H1 (cell line): ENCODE measurements around the gene PDCD2. TPM values are rescaled to one million over a fixed set of nuclear protein-coding genes. Genes with fewer than 3 reads are reported as not detected.

Source experiments
- CTCF ChIA-PET: fragments of 300-600 bp; sonication (Branson Sonifier 250); formaldehyde crosslinking; loops from one replicate; lab custom pipeline; 2021; ENCODE audit not compliant: partially characterized antibody; lab: Charles Lee
- POLR2A ChIA-PET: fragments of 300-600 bp; sonication (Branson Sonifier 250); formaldehyde crosslinking; loops from one replicate; lab custom pipeline; 2021; ENCODE audit warnings: inconsistent platforms; ENCODE audit not compliant: partially characterized antibody; lab: Charles Lee
- DNase-seq, 2 experiments: peaks; one replicate each; pipeline versions ENCODE4 v3.0.0 to v3.0.0-alpha.2; 2010 to 2022; ENCODE audit warnings: low spot score in 2 of 2, low read depth in 1 of 2, mixed read lengths in 1 of 2
- FAIRE-seq: peaks from 2 replicates; lab custom pipeline; 2011; peaks lifted over from hg19 to GRCh38; lab: Jason Lieb, UNC
- H2AFZ ChIP-seq: 2 replicates; pipeline ENCODE4 v1.8.1; 2012; ENCODE audit warnings: low read length, inconsistent platforms
- H2AK5ac ChIP-seq: 2 replicates; pipeline ENCODE4 v1.6.1; 2013; ENCODE audit warnings: low read depth, low read length
- H2BK120ac ChIP-seq: replicated peaks from 2 replicates; pipeline ENCODE3; 2013; ENCODE audit warnings: low read depth, low read length, inconsistent platforms
- H2BK12ac ChIP-seq: 2 replicates; pipeline ENCODE4 v1.6.1; 2013; ENCODE audit warnings: low read depth, low read length
- H2BK15ac ChIP-seq: 2 replicates; pipeline ENCODE4 v1.6.1; 2013; ENCODE audit warnings: low read length
- H2BK20ac ChIP-seq: 2 replicates; pipeline ENCODE4 v1.6.1; 2013; ENCODE audit warnings: low read length
- H2BK5ac ChIP-seq: 2 replicates; pipeline ENCODE4 v1.6.1; 2013; ENCODE audit warnings: low read depth, low read length
- H3K14ac ChIP-seq: 2 replicates; pipeline ENCODE4 v1.6.1; 2013; ENCODE audit warnings: inconsistent platforms; ENCODE audit not compliant: insufficient read length
- H3K18ac ChIP-seq: 2 replicates; pipeline ENCODE4 v1.6.1; 2013; ENCODE audit warnings: low read length; ENCODE audit errors: extremely low read depth
- H3K23ac ChIP-seq: 2 replicates; pipeline ENCODE4 v1.6.1; 2013; ENCODE audit warnings: inconsistent platforms; ENCODE audit not compliant: insufficient read length
- H3K23me2 ChIP-seq: 2 replicates; pipeline ENCODE4 v1.6.1; 2013; ENCODE audit warnings: low read depth, low read length
- H3K27ac ChIP-seq: 2 replicates; pipeline ENCODE4 v1.6.1; 2011; ENCODE audit warnings: low read depth, low read length, inconsistent platforms
- H3K27me3 ChIP-seq, 4 experiments: replicated peaks in 1 of 4; 1 replicate in 1 of 4; 2 replicates in 3 of 4; pipeline versions ENCODE4 v1.6.1 to v1.8.1; 2011 to 2013; ENCODE audit warnings: low read length in 3 of 4, mild to moderate bottlenecking in 3 of 4, inconsistent platforms in 2 of 4, mixed read lengths in 2 of 4, moderate library complexity in 1 of 4; ENCODE audit not compliant: control insufficient read depth in 3 of 4, insufficient read depth in 3 of 4; ENCODE audit errors: extremely low read depth in 1 of 4
- H3K36me3 ChIP-seq, 4 experiments: 2 replicates each; pipeline versions ENCODE4 v1.6.1 to v1.8.1; 2011 to 2013; ENCODE audit warnings: mild to moderate bottlenecking in 4 of 4, low read length in 3 of 4, moderate library complexity in 2 of 4, control low read depth in 1 of 4, inconsistent platforms in 1 of 4; ENCODE audit not compliant: insufficient read depth in 4 of 4, control insufficient read depth in 2 of 4
- H3K4ac ChIP-seq: replicated peaks from 2 replicates; pipeline ENCODE3; 2013; ENCODE audit warnings: low read length, low read depth, mixed read lengths, inconsistent platforms; ENCODE audit not compliant: insufficient read length
- H3K4me1 ChIP-seq, 4 experiments: replicated peaks in 1 of 4; 1 replicate in 1 of 4; 2 replicates in 3 of 4; pipeline versions ENCODE4 v1.6.1 to v1.8.1; 2011 to 2013; ENCODE audit warnings: low read length in 3 of 4, inconsistent platforms in 2 of 4, mixed read lengths in 1 of 4; ENCODE audit not compliant: insufficient read depth in 4 of 4, control insufficient read depth in 3 of 4
- H3K4me2 ChIP-seq, 2 experiments: 2 replicates each; pipeline versions ENCODE4 v1.6.1 to v1.8.1; 2011 to 2013; ENCODE audit warnings: low read depth in 2 of 2, low read length in 2 of 2, control low read depth in 1 of 2, inconsistent platforms in 1 of 2, mild to moderate bottlenecking in 1 of 2; ENCODE audit not compliant: insufficient read depth in 1 of 2
- H3K4me3 ChIP-seq, 4 experiments: fragments of 200-600, 300-600 bp in 1 of 4; sonication (generic), shearing (Covaris generic), sonication (Bioruptor Twin) in 1 of 4; 2 replicates each; pipeline versions ENCODE4 v1.5.1 to v1.8.1; 2011 to 2016; ENCODE audit warnings: low read length in 4 of 4, low read depth in 3 of 4, control low read depth in 2 of 4, inconsistent platforms in 2 of 4, mild to moderate bottlenecking in 2 of 4, mixed read lengths in 1 of 4, moderate library complexity in 1 of 4; ENCODE audit not compliant: insufficient read depth in 2 of 4; ENCODE audit errors: extremely low read depth in 1 of 4
- H3K56ac ChIP-seq: replicated peaks from 2 replicates; pipeline ENCODE3; 2013; ENCODE audit warnings: low read depth, mild to moderate bottlenecking, mixed read lengths, low read length, inconsistent platforms; ENCODE audit not compliant: insufficient read length
- H3K79me1 ChIP-seq: 2 replicates; pipeline ENCODE4 v1.6.1; 2013; ENCODE audit warnings: low read depth, low read length, control low read depth
- H3K79me2 ChIP-seq, 2 experiments: 2 replicates each; pipeline versions ENCODE4 v1.6.1 to v1.8.1; 2012 to 2013; ENCODE audit warnings: low read length in 2 of 2, mild to moderate bottlenecking in 2 of 2, inconsistent platforms in 1 of 2; ENCODE audit not compliant: insufficient read depth in 2 of 2, control insufficient read depth in 1 of 2
- H3K9ac ChIP-seq, 4 experiments: replicated peaks in 1 of 4; 1 replicate in 1 of 4; 2 replicates in 3 of 4; pipeline versions ENCODE4 v1.6.1 to v1.8.1; 2011 to 2013; ENCODE audit warnings: low read depth in 3 of 4, low read length in 3 of 4, control low read depth in 2 of 4, mild to moderate bottlenecking in 2 of 4, moderate library complexity in 2 of 4, inconsistent platforms in 1 of 4; ENCODE audit errors: extremely low read depth in 1 of 4
- H3K9me3 ChIP-seq, 2 experiments: 2 replicates each; pipeline versions ENCODE4 v1.6.1 to v1.8.1; 2012 to 2013; ENCODE audit warnings: mild to moderate bottlenecking in 2 of 2, moderate library complexity in 2 of 2, control low read depth in 1 of 2, inconsistent platforms in 1 of 2, low read depth in 1 of 2, low read length in 1 of 2, mixed read lengths in 1 of 2; ENCODE audit not compliant: insufficient read depth in 2 of 2
- H4K20me1 ChIP-seq, 2 experiments: replicated peaks in 1 of 2; 2 replicates each; pipeline versions ENCODE3 to v1.8.1; 2011 to 2013; ENCODE audit warnings: inconsistent platforms in 2 of 2, low read length in 2 of 2, mild to moderate bottlenecking in 1 of 2; ENCODE audit not compliant: insufficient read depth in 2 of 2, control insufficient read depth in 1 of 2
- H4K5ac ChIP-seq: 2 replicates; pipeline ENCODE4 v1.6.1; 2013; ENCODE audit warnings: low read length, low read depth, mixed read lengths, inconsistent platforms; ENCODE audit not compliant: insufficient read length
- H4K8ac ChIP-seq: 2 replicates; pipeline ENCODE4 v1.8.0; 2013; ENCODE audit warnings: mild to moderate bottlenecking, moderate library complexity, low read length, inconsistent platforms; ENCODE audit not compliant: insufficient read depth; ENCODE audit errors: extremely low read depth
- H4K91ac ChIP-seq: replicated peaks from 2 replicates; pipeline ENCODE3; 2013; ENCODE audit warnings: low read length, mixed read lengths, inconsistent platforms; ENCODE audit not compliant: insufficient read length
- CHD2 ChIP-seq: IDR thresholded peaks from 2 replicates; pipeline ENCODE4 v1.6.1; 2012; ENCODE audit warnings: low read length, improper control_type of control experiment
- KDM4A ChIP-seq: IDR thresholded peaks from one replicate; pipeline ENCODE4 v1.7.1; 2012; ENCODE audit warnings: low read depth, mild to moderate bottlenecking, moderate library complexity, low read length, inconsistent platforms; ENCODE audit not compliant: severe bottlenecking
- POLR2A ChIP-seq, 2 experiments: IDR thresholded peaks; 1 replicate in 1 of 2; 2 replicates in 1 of 2; pipeline ENCODE4 v1.6.1; 2011; ENCODE audit warnings: low read depth in 2 of 2, low read length in 2 of 2, mild to moderate bottlenecking in 2 of 2; ENCODE audit errors: control extremely low read depth in 1 of 2
- SAP30 ChIP-seq: fragments of 300-600 bp; sonication (generic); IDR thresholded peaks from 2 replicates; pipeline ENCODE4 v1.7.1; 2012; ENCODE audit warnings: low read length, moderate library complexity, mild to moderate bottlenecking, inconsistent platforms; ENCODE audit not compliant: insufficient read depth, insufficient replicate concordance
- WGBS, 2 experiments: shearing (Covaris generic) in 1 of 2; methylation state at CpG; one replicate each; pipeline versions ENCODE4 v1.1.6 to v1.1.7; 2013 to 2015; ENCODE audit warnings: low lambda C conversion rate in 2 of 2, mixed read lengths in 2 of 2, inconsistent platforms in 1 of 2, low coverage in 1 of 2, missing lambda C conversion rate in 1 of 2; ENCODE audit not compliant: insufficient replicate concordance in 2 of 2, insufficient coverage in 1 of 2, insufficient read length in 1 of 2; ENCODE audit errors: extremely low coverage in 1 of 2, missing lambda C conversion rate in 1 of 2; 5-methylcytosine and 5-hydroxymethylcytosine counted together
- polyA plus RNA-seq, 7 experiments: library from polyadenylated mRNA; depleted of rRNA in 3 of 7; stranded (reverse) in 5 of 7; unstranded in 2 of 7; fragments of >200 nt in 5 of 7; fragments of 200-250 nt in 2 of 7; gene quantifications; 1 replicate in 5 of 7; 2 replicates in 1 of 7; 4 replicates in 1 of 7; pipeline versions ENCODE4 v1.2.1 to v1.2.3, GENCODE V29; 2011 to 2013; ENCODE audit warnings: missing spikeins in 2 of 7, mixed read lengths in 2 of 7
- total RNA-seq: library from RNA; stranded (reverse); fragmentation: NEBNext Ultra II Directional; extraction: Animal tissue kit (Norgen Biotek cat#: 25700); gene quantifications from 2 replicates; pipeline ENCODE4 v1.2.1, GENCODE V29; 2021

Gene PDCD2
- total and polyA plus RNA-seq, 2 of the 8 experiments (the other 6 are each of a cell fraction or from before 2014, with no cell fraction given), result 74.1 to 116 TPM

GRCh38 chr6:170533792-170534191 lies 50.6 kb downstream of the PDCD2 start:
- H2BK120ac ChIP-seq, result no peak overlapping the region
- peaks cover 22 to 53% (median 48%) of the 10 kb centered on the region in 4 experiments for H3K36me3 ChIP-seq
- no peak overlapping the region for H3K27ac ChIP-seq
- 84% methylated on average over 2 of the region's 2 CpGs; no CpG with 5 or more reads in 1 of the 2 experiments for WGBS, 2 experiments
- CTCF ChIA-PET, result interaction anchor here (0.9 kb wide), 1 partner anchor 12 kb away, joined by 3 read pairs; no protein-coding TSS in a partner anchor
- no peak for TF ChIP-seq KDM4A
- no peak for TF ChIP-seq SAP30
- TF ChIP-seq CHD2, result no peak
- TF ChIP-seq POLR2A (IDR thresholded peaks at IDR 0.05; ENCODE audit: control extremely low read depth in 1 of 2, low read depth in 2 of 2, low read length in 2 of 2), result peak in 1 of 2 experiments; percentile 40; a peak in 1 of 3 replicates
- no peak overlapping the region for H3K56ac ChIP-seq
- no peak overlapping the region for H2BK12ac ChIP-seq
- H3K9me3 ChIP-seq, result no peaks in the 10 kb centered on the region
- H4K5ac ChIP-seq, result no peak overlapping the region
- no peaks in the 10 kb centered on the region for H3K4me1 ChIP-seq
- H3K9ac ChIP-seq, result no peak overlapping the region
- no peak overlapping the region for H2AK5ac ChIP-seq
- H4K20me1 ChIP-seq, result peaks cover 4 to 10% of the 10 kb centered on the region in 2 experiments
- no peak overlapping the region for H3K4ac ChIP-seq
- H2BK15ac ChIP-seq, result no peak overlapping the region
- H3K18ac ChIP-seq, result no peak overlapping the region
- no peak overlapping the region for H2BK20ac ChIP-seq
- H2AFZ ChIP-seq, result no peak overlapping the region
- FAIRE-seq (no peak), DNase-seq (no peak)
- H4K8ac ChIP-seq, result no peak overlapping the region
- no peak overlapping the region for H3K23ac ChIP-seq
- H3K79me2 ChIP-seq, result no peaks in the 10 kb centered on the region
- no peak overlapping the region for H3K4me2 ChIP-seq
- H2BK5ac ChIP-seq, result no peak overlapping the region
- no peak overlapping the region for H3K14ac ChIP-seq
- no peaks in the 10 kb centered on the region for H3K23me2 ChIP-seq
- H3K4me3 ChIP-seq, result no peak overlapping the region
- no peaks in the 10 kb centered on the region for H3K27me3 ChIP-seq
- H3K79me1 ChIP-seq, result no peaks in the 10 kb centered on the region
- POLR2A ChIA-PET, result interaction anchor here (0.8 to 1.5 kb wide), 3 partner anchors 12 to 20 kb away, joined by 3 to 4 read pairs (median 3); partner anchors contain the start of gene TBP
- no peak overlapping the region for H4K91ac ChIP-seq
